Brain microvascular endothelial cell (primary cell): Measurements from ENCODE around the gene C17orf114.
A peak's percentile ranks its signal among the peaks of the same experiment; 100 is the strongest.

Experiments
- DNase-seq: peaks from one replicate; pipeline ENCODE4 v3.0.0-alpha.2; 2020
- H3K27ac ChIP-seq: fragments of 250-450 bp; sonication (Bioruptor Pico); 2 replicates; pipeline ENCODE4 v1.5.1; 2020; ENCODE audit warnings: mild to moderate bottlenecking, moderate library complexity
- H3K27me3 ChIP-seq: fragments of 250-450 bp; sonication (Bioruptor Pico); replicated peaks from 2 replicates; pipeline ENCODE4 v1.5.1; 2020; ENCODE audit warnings: mild to moderate bottlenecking
- H3K36me3 ChIP-seq: fragments of 250-450 bp; sonication (Bioruptor Pico); replicated peaks from 2 replicates; pipeline ENCODE4 v1.5.1; 2020; ENCODE audit warnings: mild to moderate bottlenecking
- H3K4me3 ChIP-seq: 2 replicates; pipeline ENCODE4 v1.5.1; 2011; ENCODE audit warnings: low read depth, mild to moderate bottlenecking, control low read depth, low read length, moderate library complexity
- CTCF ChIP-seq: IDR thresholded peaks from 2 replicates; pipeline ENCODE4 v1.5.1; 2011; ENCODE audit warnings: low read depth, mild to moderate bottlenecking, moderate library complexity, low read length, control low read depth, inconsistent platforms; ENCODE audit errors: missing control alignments
- in situ Hi-C: cut with HindIII; loops from 2 replicates; pipeline ENCODE4 v1.10.0; 2017; ENCODE audit warnings: low sequenced_read_pairs, low pct_ligation_motif_present

C17orf114 gene

GRCh38 chr17:4810696-4811290, 8.7 kb upstream of the C17orf114 start:
- Histone ChIP-seq H3K27me3 (no peaks in the 10 kb centered on the region), H3K36me3 (peaks cover 4% of the 10 kb centered on the region), H3K27ac (no peak overlapping the region), H3K4me3 (no peak overlapping the region)
- in situ Hi-C loops: no loop called here
- no peak for TF ChIP-seq CTCF
- DNase-seq: no peak

- no peaks in the 10 kb centered on the region for H3K27me3 ChIP-seq
- in situ Hi-C loops: no loop called here
- peaks cover 2% of the 10 kb centered on the region for H3K36me3 ChIP-seq
- no peak for TF ChIP-seq CTCF
- no peak overlapping the region for H3K4me3 ChIP-seq
- DNase-seq: no peak
- no peak overlapping the region for H3K27ac ChIP-seq
Observed at GRCh38 chr17:4808378-4808767, 6.2 kb upstream of the C17orf114 start.

- no peak for DNase-seq
- Histone ChIP-seq H3K4me3 (peak overlapping the region; percentile 73), H3K36me3 (peaks cover 2% of the 10 kb centered on the region), H3K27ac (no peak overlapping the region), H3K27me3 (no peaks in the 10 kb centered on the region)
- no peak for TF ChIP-seq CTCF
- in situ Hi-C loops: no loop called here
Observed at GRCh38 chr17:4807605-4808377, 5.7 kb upstream of the C17orf114 start.

GRCh38 chr17:4806777-4807604, 4.9 kb upstream of the C17orf114 start, which contains the start of gene PLD2:
Gene PLD2 (plus strand): TSS chr17:4807152. CDS start chr17:4807773, 621 bp downstream.
- in situ Hi-C loops: no loop called here

GRCh38 chr17:4806456-4806776, 4.3 kb upstream of the C17orf114 start:
- DNase-seq: no peak
- Histone ChIP-seq H3K36me3 (peaks cover under 1% of the 10 kb centered on the region), H3K4me3 (peak overlapping the region; percentile 73), H3K27ac (no peak overlapping the region), H3K27me3 (no peaks in the 10 kb centered on the region)
- TF ChIP-seq CTCF: no peak
- in situ Hi-C loops: no loop called here

More at GRCh38 chr17:4806777-4807604, 4.9 kb upstream of the C17orf114 start, which contains the start of gene PLD2:
- Histone ChIP-seq H3K36me3 (peaks cover 2% of the 10 kb centered on the region), H3K27me3 (no peaks in the 10 kb centered on the region), H3K27ac (peak within 1 kb of the TSS; percentile 47), H3K4me3 (peak within 1 kb of the TSS; percentile 73)
- DNase-seq: peak; percentile 47
- no peak for TF ChIP-seq CTCF
